ENCODE results near the gene TCEAL9.

The TCEAL9 gene

GRCh38 chrX:103356130-103356798 is at the start of gene TCEAL9:
TCEAL9 (plus strand) TSS chrX:103356506; CDS start chrX:103357685, 1,179 bp downstream.
- Histone ChIP-seq H3K36me3 (ENCODE audit: control insufficient read depth in 1 of 2, insufficient read depth in 2 of 2, low read length in 2 of 2) (no peaks in the 10 kb centered on the region), H3K27me3 (ENCODE audit: control insufficient read depth in 1 of 2, insufficient read depth in 2 of 2, low read length in 2 of 2) (no peaks in the 10 kb centered on the region), H3K4me1 (ENCODE audit: control insufficient read depth in 1 of 2, insufficient read depth in 2 of 2, low read length in 2 of 2) (no peaks in the 10 kb centered on the region), H3K4me3 (ENCODE audit: low read depth in 1 of 2, low read length in 2 of 2) (peak within 1 kb of the TSS; percentile 69 to 84), H3K27ac (ENCODE audit: low read depth, low read length) (peak within 1 kb of the TSS; percentile 82), H3K9ac (ENCODE audit: low read depth in 1 of 2, low read length in 2 of 2) (peak within 1 kb of the TSS; percentile 51 to 87), H3K9me3 (ENCODE audit: control insufficient read depth in 1 of 2, low read length in 2 of 2) (no peaks in the 10 kb centered on the region)

GRCh38 chrX:103309860-103310554 is 46.3 kb upstream of the TCEAL9 start:
- H3K36me3 ChIP-seq (ENCODE audit: control insufficient read depth in 1 of 2, insufficient read depth in 2 of 2, low read length in 2 of 2): no peaks in the 10 kb centered on the region
- no peak overlapping the region for H3K27ac ChIP-seq (ENCODE audit: low read depth, low read length)
- H3K9ac ChIP-seq (ENCODE audit: low read depth in 1 of 2, low read length in 2 of 2): no peak overlapping the region
- H3K27me3 ChIP-seq (ENCODE audit: control insufficient read depth in 1 of 2, insufficient read depth in 2 of 2, low read length in 2 of 2): no peaks in the 10 kb centered on the region
- peak overlapping the region; percentile 60 to 61 for H3K4me3 ChIP-seq (ENCODE audit: low read depth in 1 of 2, low read length in 2 of 2)
- H3K4me1 ChIP-seq (ENCODE audit: control insufficient read depth in 1 of 2, insufficient read depth in 2 of 2, low read length in 2 of 2): no peaks in the 10 kb centered on the region
- H3K9me3 ChIP-seq (ENCODE audit: control insufficient read depth in 1 of 2, low read length in 2 of 2): no peaks in the 10 kb centered on the region

- Histone ChIP-seq H3K9ac (ENCODE audit: low read depth in 1 of 2, low read length in 2 of 2) (peak within 1 kb of the TSS in 1 of 2 donors; percentile 18), H3K36me3 (ENCODE audit: control insufficient read depth in 1 of 2, insufficient read depth in 2 of 2, low read length in 2 of 2) (no peaks in the 10 kb centered on the region), H3K27me3 (ENCODE audit: control insufficient read depth in 1 of 2, insufficient read depth in 2 of 2, low read length in 2 of 2) (no peaks in the 10 kb centered on the region), H3K4me3 (ENCODE audit: low read depth in 1 of 2, low read length in 2 of 2) (peak within 1 kb of the TSS; percentile 60 to 61), H3K9me3 (ENCODE audit: control insufficient read depth in 1 of 2, low read length in 2 of 2) (no peaks in the 10 kb centered on the region), H3K27ac (ENCODE audit: low read depth, low read length) (no peak within 1 kb of the TSS), H3K4me1 (ENCODE audit: control insufficient read depth in 1 of 2, insufficient read depth in 2 of 2, low read length in 2 of 2) (no peaks in the 10 kb centered on the region)
These were observed 45.5 kb upstream of the TCEAL9 start, which contains the start of gene BEX2 for GRCh38 chrX:103310555-103311398. BEX2 (minus strand) TSS chrX:103310990; CDS start chrX:103309976, 1,014 bp downstream.

GRCh38 chrX:103311399-103311780 is 44.9 kb upstream of the TCEAL9 start:
- Histone ChIP-seq H3K9ac (ENCODE audit: low read depth in 1 of 2, low read length in 2 of 2) (no peak overlapping the region), H3K4me3 (ENCODE audit: low read depth in 1 of 2, low read length in 2 of 2) (peak overlapping the region in 1 of 2 donors; percentile 60), H3K36me3 (ENCODE audit: control insufficient read depth in 1 of 2, insufficient read depth in 2 of 2, low read length in 2 of 2) (no peaks in the 10 kb centered on the region), H3K9me3 (ENCODE audit: control insufficient read depth in 1 of 2, low read length in 2 of 2) (no peaks in the 10 kb centered on the region), H3K4me1 (ENCODE audit: control insufficient read depth in 1 of 2, insufficient read depth in 2 of 2, low read length in 2 of 2) (no peaks in the 10 kb centered on the region), H3K27ac (ENCODE audit: low read depth, low read length) (no peak overlapping the region), H3K27me3 (ENCODE audit: control insufficient read depth in 1 of 2, insufficient read depth in 2 of 2, low read length in 2 of 2) (no peaks in the 10 kb centered on the region)

GRCh38 chrX:103329991-103330390 is 26.3 kb upstream of the TCEAL9 start, which contains the start of gene TCEAL7:
TCEAL7 (plus strand) TSS chrX:103330239; CDS start chrX:103331404, 1,165 bp downstream.
- Histone ChIP-seq H3K4me3 (ENCODE audit: low read depth in 1 of 2, low read length in 2 of 2) (peak within 1 kb of the TSS; percentile 5 to 43), H3K4me1 (ENCODE audit: control insufficient read depth in 1 of 2, insufficient read depth in 2 of 2, low read length in 2 of 2) (no peaks in the 10 kb centered on the region), H3K27me3 (ENCODE audit: control insufficient read depth in 1 of 2, insufficient read depth in 2 of 2, low read length in 2 of 2) (no peaks in the 10 kb centered on the region), H3K9me3 (ENCODE audit: control insufficient read depth in 1 of 2, low read length in 2 of 2) (no peaks in the 10 kb centered on the region), H3K27ac (ENCODE audit: low read depth, low read length) (no peak within 1 kb of the TSS), H3K9ac (ENCODE audit: low read depth in 1 of 2, low read length in 2 of 2) (peak within 1 kb of the TSS in 1 of 2 donors; percentile 43), H3K36me3 (ENCODE audit: control insufficient read depth in 1 of 2, insufficient read depth in 2 of 2, low read length in 2 of 2) (no peaks in the 10 kb centered on the region)

GRCh38 chrX:103330681-103331288 is 25.5 kb upstream of the TCEAL9 start:
- Histone ChIP-seq H3K36me3 (ENCODE audit: control insufficient read depth in 1 of 2, insufficient read depth in 2 of 2, low read length in 2 of 2) (no peaks in the 10 kb centered on the region), H3K27ac (ENCODE audit: low read depth, low read length) (no peak overlapping the region), H3K9ac (ENCODE audit: low read depth in 1 of 2, low read length in 2 of 2) (no peak overlapping the region), H3K9me3 (ENCODE audit: control insufficient read depth in 1 of 2, low read length in 2 of 2) (no peaks in the 10 kb centered on the region), H3K4me1 (ENCODE audit: control insufficient read depth in 1 of 2, insufficient read depth in 2 of 2, low read length in 2 of 2) (no peaks in the 10 kb centered on the region), H3K27me3 (ENCODE audit: control insufficient read depth in 1 of 2, insufficient read depth in 2 of 2, low read length in 2 of 2) (no peaks in the 10 kb centered on the region), H3K4me3 (ENCODE audit: low read depth in 1 of 2, low read length in 2 of 2) (no peak overlapping the region)

- no peaks in the 10 kb centered on the region for H3K36me3 ChIP-seq (ENCODE audit: control insufficient read depth in 1 of 2, insufficient read depth in 2 of 2, low read length in 2 of 2)
- H3K9ac ChIP-seq (ENCODE audit: low read depth in 1 of 2, low read length in 2 of 2): no peak overlapping the region
- H3K27ac ChIP-seq (ENCODE audit: low read depth, low read length): no peak overlapping the region
- no peaks in the 10 kb centered on the region for H3K4me1 ChIP-seq (ENCODE audit: control insufficient read depth in 1 of 2, insufficient read depth in 2 of 2, low read length in 2 of 2)
- no peaks in the 10 kb centered on the region for H3K27me3 ChIP-seq (ENCODE audit: control insufficient read depth in 1 of 2, insufficient read depth in 2 of 2, low read length in 2 of 2)
- H3K4me3 ChIP-seq (ENCODE audit: low read depth in 1 of 2, low read length in 2 of 2): no peak overlapping the region
- no peaks in the 10 kb centered on the region for H3K9me3 ChIP-seq (ENCODE audit: control insufficient read depth in 1 of 2, low read length in 2 of 2)
These were observed 17.6 kb upstream of the TCEAL9 start for GRCh38 chrX:103338663-103339062.

- no peaks in the 10 kb centered on the region for H3K4me1 ChIP-seq (ENCODE audit: control insufficient read depth in 1 of 2, insufficient read depth in 2 of 2, low read length in 2 of 2)
- H3K36me3 ChIP-seq (ENCODE audit: control insufficient read depth in 1 of 2, insufficient read depth in 2 of 2, low read length in 2 of 2): no peaks in the 10 kb centered on the region
- H3K27me3 ChIP-seq (ENCODE audit: control insufficient read depth in 1 of 2, insufficient read depth in 2 of 2, low read length in 2 of 2): no peaks in the 10 kb centered on the region
- H3K9ac ChIP-seq (ENCODE audit: low read depth in 1 of 2, low read length in 2 of 2): no peak overlapping the region
- no peak overlapping the region for H3K4me3 ChIP-seq (ENCODE audit: low read depth in 1 of 2, low read length in 2 of 2)
- no peaks in the 10 kb centered on the region for H3K9me3 ChIP-seq (ENCODE audit: control insufficient read depth in 1 of 2, low read length in 2 of 2)
- H3K27ac ChIP-seq (ENCODE audit: low read depth, low read length): no peak overlapping the region
These were observed 13.2 kb upstream of the TCEAL9 start for GRCh38 chrX:103343105-103343504.

- no peaks in the 10 kb centered on the region for H3K9me3 ChIP-seq (ENCODE audit: control insufficient read depth in 1 of 2, low read length in 2 of 2)
- no peak overlapping the region for H3K4me3 ChIP-seq (ENCODE audit: low read depth in 1 of 2, low read length in 2 of 2)
- H3K27me3 ChIP-seq (ENCODE audit: control insufficient read depth in 1 of 2, insufficient read depth in 2 of 2, low read length in 2 of 2): no peaks in the 10 kb centered on the region
- H3K9ac ChIP-seq (ENCODE audit: low read depth in 1 of 2, low read length in 2 of 2): no peak overlapping the region
- H3K27ac ChIP-seq (ENCODE audit: low read depth, low read length): no peak overlapping the region
- H3K4me1 ChIP-seq (ENCODE audit: control insufficient read depth in 1 of 2, insufficient read depth in 2 of 2, low read length in 2 of 2): no peaks in the 10 kb centered on the region
- H3K36me3 ChIP-seq (ENCODE audit: control insufficient read depth in 1 of 2, insufficient read depth in 2 of 2, low read length in 2 of 2): no peaks in the 10 kb centered on the region
These were observed 11.7 kb upstream of the TCEAL9 start for GRCh38 chrX:103344606-103345005.

Measured in duodenal mucosa (tissue), 2 donors.